Body of pancreas (tissue), 4 donors: Measurements from ENCODE around the gene TMC5. TPM values are rescaled to one million over a fixed set of nuclear protein-coding genes. Genes with fewer than 3 reads are reported as not detected.

Experiments
- ATAC-seq: fragments of 150-250 bp; one replicate; pipeline ENCODE4 v1.9.1; 2016
- DNase-seq, 4 donors: peaks; one replicate each; pipeline ENCODE4 v3.0.0-alpha.2; 2019
- H3K27ac ChIP-seq, 4 donors: fragments of 200-600 bp; sonication (generic); 1 replicate in 3 of 4; 2 replicates in 1 of 4; pipeline versions ENCODE4 v1.5.1 to v1.6.1; 2016 to 2019; ENCODE audit warnings: mild to moderate bottlenecking in 1 of 4, mixed read lengths in 1 of 4, moderate library complexity in 1 of 4
- H3K27me3 ChIP-seq, 2 donors: fragments of 200-600 bp; sonication (generic); one replicate each; pipeline ENCODE4 v1.6.0; 2016; ENCODE audit warnings: mild to moderate bottlenecking in 1 of 2
- H3K36me3 ChIP-seq, 2 donors: fragments of 200-600 bp; sonication (generic); replicated peaks in 1 of 2; 2 replicates each; pipeline ENCODE4 v1.5.1; 2016; ENCODE audit warnings: low read depth in 2 of 2; ENCODE audit not compliant: insufficient read depth in 1 of 2
- H3K4me1 ChIP-seq: fragments of 200-600 bp; sonication (generic); one replicate; pipeline ENCODE4 v1.6.0; 2016
- H3K4me3 ChIP-seq, 2 donors: fragments of 200-600 bp; sonication (generic); 1 replicate in 1 of 2; 2 replicates in 1 of 2; pipeline ENCODE4 v1.5.1; 2016 to 2019
- H3K9me3 ChIP-seq, 3 donors: fragments of 200-600 bp; sonication (generic); 1 replicate in 2 of 3; 2 replicates in 1 of 3; pipeline ENCODE4 v1.5.1; 2016
- POLR2A ChIP-seq, 3 donors: fragments of 450-650 bp; IDR thresholded peaks; one replicate each; pipeline ENCODE4 v1.6.1; 2016; ENCODE audit warnings: antibody characterized with exemption in 3 of 3, mild to moderate bottlenecking in 2 of 3
- WGBS, 2 donors: methylation state at CpG; one replicate each; pipeline ENCODE4 v1.1.5; 2017; 5-methylcytosine and 5-hydroxymethylcytosine counted together
- intact Hi-C: fragments of 100-400 bp; cut with DNase I; formaldehyde crosslinking; loops from one replicate; pipeline ENCODE4 v1.15.1; 2023
- total RNA-seq, 2 donors: library from RNA; depleted of rRNA; stranded (reverse); fragments of >200 nt; gene quantifications; one replicate each; pipeline ENCODE4 v1.1.0, GENCODE V29; 2016
- TF ChIP-seq, protein P1 (sequence below), 7 experiments: fragments of 450-650 bp in 4 of 7; fragments of 200-600 bp in 3 of 7; sonication (generic) in 3 of 7; IDR thresholded peaks; one replicate each; pipeline ENCODE4 v1.5.1; 2016 to 2019; ENCODE audit warnings: antibody characterized with exemption in 7 of 7

The TMC5 gene
- total RNA-seq, 2 donors from 2014 or later: 0.66 to 2.3 TPM

DNA sequence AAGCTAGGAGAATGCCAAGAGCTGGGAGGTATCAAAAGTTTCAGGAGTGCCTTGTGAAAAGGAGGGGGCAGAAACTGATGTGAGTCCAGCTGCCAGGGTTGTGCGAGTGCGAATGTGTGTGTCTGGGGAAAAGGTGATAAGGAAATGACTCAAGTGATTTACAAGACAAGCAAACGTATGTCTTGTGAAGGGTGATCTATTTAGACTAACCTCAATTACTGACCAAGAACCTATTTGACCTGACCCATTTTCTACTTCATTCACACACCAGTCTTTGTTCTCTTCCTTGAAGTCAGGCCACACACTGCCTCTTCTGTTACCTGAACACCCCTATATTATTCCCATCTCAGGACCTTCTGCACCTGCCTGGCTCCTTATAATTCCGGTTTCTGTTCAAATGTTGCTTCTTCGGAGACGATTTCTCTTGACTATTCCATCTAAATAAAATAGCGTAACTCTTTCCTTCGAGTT is 103.2 kb downstream of the TMC5 start:
- H3K27me3 ChIP-seq: no peaks in the 10 kb centered on the region
- peak overlapping the region in 3 of 4 donors; percentile 88 to 98 (median 93) for H3K27ac ChIP-seq
- intact Hi-C loops: no loop called here
- TF ChIP-seq POLR2A (IDR thresholded peaks at IDR 0.05): no peak
- TF ChIP-seq, protein P1, sequence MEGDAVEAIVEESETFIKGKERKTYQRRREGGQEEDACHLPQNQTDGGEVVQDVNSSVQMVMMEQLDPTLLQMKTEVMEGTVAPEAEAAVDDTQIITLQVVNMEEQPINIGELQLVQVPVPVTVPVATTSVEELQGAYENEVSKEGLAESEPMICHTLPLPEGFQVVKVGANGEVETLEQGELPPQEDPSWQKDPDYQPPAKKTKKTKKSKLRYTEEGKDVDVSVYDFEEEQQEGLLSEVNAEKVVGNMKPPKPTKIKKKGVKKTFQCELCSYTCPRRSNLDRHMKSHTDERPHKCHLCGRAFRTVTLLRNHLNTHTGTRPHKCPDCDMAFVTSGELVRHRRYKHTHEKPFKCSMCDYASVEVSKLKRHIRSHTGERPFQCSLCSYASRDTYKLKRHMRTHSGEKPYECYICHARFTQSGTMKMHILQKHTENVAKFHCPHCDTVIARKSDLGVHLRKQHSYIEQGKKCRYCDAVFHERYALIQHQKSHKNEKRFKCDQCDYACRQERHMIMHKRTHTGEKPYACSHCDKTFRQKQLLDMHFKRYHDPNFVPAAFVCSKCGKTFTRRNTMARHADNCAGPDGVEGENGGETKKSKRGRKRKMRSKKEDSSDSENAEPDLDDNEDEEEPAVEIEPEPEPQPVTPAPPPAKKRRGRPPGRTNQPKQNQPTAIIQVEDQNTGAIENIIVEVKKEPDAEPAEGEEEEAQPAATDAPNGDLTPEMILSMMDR (IDR thresholded peaks at IDR 0.05): no peak
- H3K4me1 ChIP-seq: peaks cover 37% of the 10 kb centered on the region
- 1 to 2% methylated on average over 8 of the region's 8 CpGs for WGBS, 2 donors
- no peaks in the 10 kb centered on the region for H3K36me3 ChIP-seq
- H3K4me3 ChIP-seq: peak overlapping the region in 1 of 2 donors; percentile 82
- no peaks in the 10 kb centered on the region for H3K9me3 ChIP-seq
- ATAC-seq: no peak
- DNase-seq: peak in 1 of 4 donors; percentile 18

DNA sequence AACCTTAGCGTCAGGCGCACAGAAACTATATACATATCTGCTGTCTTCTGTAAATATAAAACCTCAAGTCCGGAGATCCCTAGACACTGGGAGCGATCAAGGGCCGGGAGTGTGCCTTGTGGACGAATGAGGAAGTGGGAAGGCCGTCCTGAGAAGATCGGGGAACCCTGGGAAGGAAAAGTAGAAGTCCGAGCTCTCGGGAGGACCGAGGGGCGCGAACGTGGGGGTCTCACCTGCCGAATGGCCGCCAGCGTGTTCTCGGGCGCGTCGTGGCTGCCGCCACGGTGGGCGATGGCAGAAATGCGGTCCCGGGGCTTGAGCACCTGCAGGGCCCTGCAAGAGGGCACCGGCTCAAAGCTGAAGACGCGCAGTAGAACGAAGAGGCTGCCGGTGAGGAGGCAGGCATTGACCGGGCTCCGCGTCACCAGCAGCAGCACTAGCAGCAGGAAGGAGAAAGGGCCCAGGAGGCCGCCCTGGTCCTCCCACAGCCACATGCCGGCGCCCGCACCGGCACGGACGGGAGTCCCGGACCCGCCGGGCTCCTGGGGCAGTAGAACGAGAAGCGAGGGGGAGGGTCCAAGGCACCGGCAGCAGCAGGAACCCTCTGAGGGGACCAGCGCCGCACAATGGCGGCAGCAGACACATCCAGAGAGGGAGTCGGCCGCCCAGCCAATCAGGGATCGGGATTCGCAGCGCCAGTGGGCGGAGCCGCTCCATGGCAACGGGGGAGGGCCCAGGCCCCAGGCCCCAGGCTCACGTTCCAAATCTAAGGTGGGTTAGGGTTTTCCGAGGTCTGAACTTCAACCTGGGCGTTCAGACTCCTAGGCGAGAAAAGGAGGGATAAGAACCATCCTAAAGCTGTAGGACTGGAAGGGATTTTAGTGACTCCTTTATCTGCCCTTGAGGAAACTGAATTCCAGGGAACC is 104.1 kb downstream of the TMC5 start, which contains the start of gene GDE1:
GDE1 (minus strand) TSS at position 628 of the 926 bp plus-strand sequence; CDS start at position 494, 134 bp downstream.
- ATAC-seq (peak; percentile 86), DNase-seq (peak; percentile 92 to 96 (median 94))
- WGBS, 2 donors: 0% methylated on average over 30 to 60 of the region's 62 CpGs
- H3K27me3 ChIP-seq: no peaks in the 10 kb centered on the region
- no peaks in the 10 kb centered on the region for H3K36me3 ChIP-seq
- H3K27ac ChIP-seq: peak within 1 kb of the TSS; percentile 79 to 98 (median 90)
- intact Hi-C loops: no loop called here
- H3K4me3 ChIP-seq: peak within 1 kb of the TSS; percentile 82 to 98
- H3K4me1 ChIP-seq: peaks cover 37% of the 10 kb centered on the region
- TF ChIP-seq, protein P1 (IDR thresholded peaks at IDR 0.05): peak in 5 of 7 experiments; percentile 8 to 29 (median 27)
- peak; percentile 79 to 91 (median 89) for TF ChIP-seq POLR2A (IDR thresholded peaks at IDR 0.05)
- H3K9me3 ChIP-seq: no peaks in the 10 kb centered on the region

DNA sequence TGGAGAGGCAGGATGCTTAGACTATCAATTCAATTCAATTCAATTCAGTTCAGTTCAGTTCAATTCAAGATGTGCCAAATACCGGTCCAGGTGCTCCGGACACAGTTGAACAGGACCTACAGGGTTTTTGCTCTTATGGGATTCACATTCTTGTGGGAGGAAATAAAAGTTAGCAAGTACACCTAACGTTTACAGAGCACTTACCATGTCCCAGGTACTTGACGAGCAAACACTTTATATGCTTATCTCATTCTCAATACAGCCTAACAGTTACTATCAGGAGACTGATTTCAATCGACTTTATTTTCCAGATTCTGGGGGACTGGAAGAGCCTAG is 104.7 kb downstream of the TMC5 start:
- H3K36me3 ChIP-seq: no peaks in the 10 kb centered on the region
- 15 to 20% methylated on average over 5 of the region's 5 CpGs for WGBS, 2 donors
- H3K27me3 ChIP-seq: no peaks in the 10 kb centered on the region
- H3K9me3 ChIP-seq: no peaks in the 10 kb centered on the region
- TF ChIP-seq, protein P1 (IDR thresholded peaks at IDR 0.05): no peak
- no peak for TF ChIP-seq POLR2A (IDR thresholded peaks at IDR 0.05)
- ATAC-seq (no peak), DNase-seq (no peak)
- no peak overlapping the region for H3K4me3 ChIP-seq
- intact Hi-C loops: no loop called here
- H3K27ac ChIP-seq: peak overlapping the region; percentile 79 to 98 (median 90)
- H3K4me1 ChIP-seq: peaks cover 37% of the 10 kb centered on the region

DNA sequence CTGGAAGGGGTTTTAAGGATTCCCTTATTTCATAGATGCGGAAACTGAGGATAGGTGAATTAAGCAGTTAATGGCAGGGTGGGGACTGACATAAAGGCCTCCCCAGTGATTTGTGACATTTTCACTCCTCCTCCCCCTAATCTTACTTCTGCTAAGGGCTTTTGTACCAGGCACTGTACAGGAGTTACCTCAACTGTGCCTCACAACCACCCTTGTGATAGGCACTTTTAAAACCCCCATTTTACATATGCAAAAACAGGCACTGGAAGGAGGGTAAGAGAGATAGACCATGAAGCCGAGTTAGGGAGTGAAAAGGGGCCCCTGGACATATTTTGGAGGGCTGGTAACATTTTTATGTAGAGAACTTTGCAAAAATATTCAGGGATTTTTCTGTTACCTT is 105.1 kb downstream of the TMC5 start:
- Histone ChIP-seq H3K9me3 (no peaks in the 10 kb centered on the region), H3K4me1 (peaks cover 37% of the 10 kb centered on the region), H3K4me3 (no peak overlapping the region), H3K27me3 (no peaks in the 10 kb centered on the region), H3K36me3 (no peaks in the 10 kb centered on the region), H3K27ac (no peak overlapping the region)
- DNase-seq (no peak), ATAC-seq (no peak)
- intact Hi-C loops: no loop called here
- TF ChIP-seq, protein P1 (IDR thresholded peaks at IDR 0.05): no peak
- no peak for TF ChIP-seq POLR2A (IDR thresholded peaks at IDR 0.05)
- 81% methylated on average over 2 of the region's 2 CpGs for WGBS, 2 donors
